GM19238 (cell line): ENCODE results near the gene ACER1.
"Not testable (repeated sequence)": the region's sequence is repeated elsewhere in the genome, so short reads cannot be mapped to it uniquely, and the experiment has no call there.

Source experiments
- DNase-seq: peaks from one replicate; pipeline ENCODE4 v3.0.0; 2011; ENCODE audit warnings: low spot score; ENCODE audit not compliant: insufficient read length

The ACER1 gene

GRCh38 chr19:6357174-6357573 lies 23.8 kb upstream of the ACER1 start:
- DNase-seq, result no peak

GRCh38 chr19:6355321-6356040 lies 22.1 kb upstream of the ACER1 start:
- not testable (repeated sequence) for DNase-seq

GRCh38 chr19:6354098-6354674 lies 20.8 kb upstream of the ACER1 start:
- DNase-seq, result no peak

- DNase-seq, result no peak
These were observed 19.2 kb upstream of the ACER1 start for GRCh38 chr19:6352381-6353165.

GRCh38 chr19:6350688-6351087 lies 17.3 kb upstream of the ACER1 start:
- DNase-seq, result no peak

- DNase-seq, result not testable (repeated sequence)
These were observed 15.9 kb upstream of the ACER1 start for GRCh38 chr19:6349271-6349670.

- DNase-seq, result no peak
These were observed 10.1 kb upstream of the ACER1 start for GRCh38 chr19:6343462-6343861.

GRCh38 chr19:6340493-6341201 lies 7.2 kb upstream of the ACER1 start:
- DNase-seq, result no peak

GRCh38 chr19:6334490-6335285 lies 1.3 kb upstream of the ACER1 start:
- no peak for DNase-seq

GRCh38 chr19:6326815-6327214 lies 6.6 kb downstream of the ACER1 start:
- DNase-seq, result no peak

GRCh38 chr19:6325614-6326013 lies 7.8 kb downstream of the ACER1 start:
- DNase-seq, result no peak

- no peak for DNase-seq
These were observed 8.7 kb downstream of the ACER1 start for GRCh38 chr19:6324757-6325156.

- no peak for DNase-seq
These were observed 11.1 kb downstream of the ACER1 start for GRCh38 chr19:6322284-6322683.

- no peak for DNase-seq
These were observed 14.0 kb downstream of the ACER1 start for GRCh38 chr19:6319376-6319775.

- no peak for DNase-seq
These were observed 14.6 kb downstream of the ACER1 start for GRCh38 chr19:6318772-6319171.

GRCh38 chr19:6315646-6316045 lies 17.8 kb downstream of the ACER1 start:
- DNase-seq, result not testable (repeated sequence)

- no peak for DNase-seq
These were observed 19.9 kb downstream of the ACER1 start for GRCh38 chr19:6313398-6313969.

GRCh38 chr19:6312018-6312417 lies 21.4 kb downstream of the ACER1 start:
- no peak for DNase-seq

GRCh38 chr19:6298413-6298812 lies 35.0 kb downstream of the ACER1 start:
- DNase-seq, result no peak

- no peak for DNase-seq
These were observed 36.2 kb downstream of the ACER1 start for GRCh38 chr19:6297202-6297601.

GRCh38 chr19:6292006-6292405 lies 41.4 kb downstream of the ACER1 start:
- DNase-seq, result no peak
